GM10266 (cell line): ENCODE results near the gene TEAD1.

ENCODE experiments used
- DNase-seq: peaks from one replicate; pipeline ENCODE4 v3.0.0; 2012; ENCODE audit errors: extremely low spot score
- CTCF ChIP-seq: IDR thresholded peaks from 2 replicates; pipeline ENCODE4 v1.5.1; 2012; ENCODE audit warnings: mild to moderate bottlenecking, low read depth; ENCODE audit not compliant: control insufficient read depth, insufficient read depth; ENCODE audit errors: missing control alignments

The TEAD1 gene

GRCh38 chr11:12958986-12959385, 284.8 kb downstream of the TEAD1 start:
- no peak for DNase-seq
- no peak for TF ChIP-seq CTCF

- TF ChIP-seq CTCF = no peak
- DNase-seq = no peak
Observed at GRCh38 chr11:12961615-12962014, 287.4 kb downstream of the TEAD1 start.

- DNase-seq = no peak
- no peak for TF ChIP-seq CTCF
Observed at GRCh38 chr11:12962306-12962705, 288.1 kb downstream of the TEAD1 start.

- TF ChIP-seq CTCF = no peak
- DNase-seq = no peak
Observed at GRCh38 chr11:12963051-12963450, 288.8 kb downstream of the TEAD1 start.

GRCh38 chr11:12963792-12964536, 289.7 kb downstream of the TEAD1 start:
- peak; percentile 80 for TF ChIP-seq CTCF
- DNase-seq = peak; percentile 66

- no peak for DNase-seq
- no peak for TF ChIP-seq CTCF
Observed at GRCh38 chr11:12964650-12965049, 290.4 kb downstream of the TEAD1 start.

- TF ChIP-seq CTCF = no peak
Observed at GRCh38 chr11:12966002-12966401, 291.8 kb downstream of the TEAD1 start.

More at GRCh38 chr11:12966002-12966401, 291.8 kb downstream of the TEAD1 start:
- no peak for DNase-seq
